ENCODE measurements around the gene SH3RF3. TPM values are rescaled to one million over a fixed set of nuclear protein-coding genes. Genes with fewer than 3 reads are reported as not detected.

SH3RF3 gene
- polyA plus RNA-seq, 1 of the 3 experiments (the other 2 are of a cell fraction): 1.9 TPM

DNA sequence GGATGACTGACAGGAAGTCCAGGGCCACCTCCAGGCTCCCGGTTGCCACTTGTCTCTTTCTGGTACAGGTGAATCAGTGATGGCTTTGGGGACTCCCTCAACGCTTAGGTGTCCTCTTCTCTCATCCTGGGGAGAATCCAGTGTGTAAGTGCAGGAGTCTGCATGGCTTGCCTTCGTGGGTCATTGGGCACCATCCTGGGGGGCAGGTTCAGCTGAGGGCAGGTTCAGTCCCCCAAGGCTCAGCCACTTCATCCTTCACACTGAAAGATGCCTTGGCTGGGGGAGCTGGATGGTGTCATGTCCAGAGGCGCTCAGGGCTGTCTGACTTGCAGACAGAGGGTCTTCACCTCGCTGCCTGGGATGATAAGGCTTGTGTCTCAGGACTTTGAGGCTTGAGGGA is 29.2 kb downstream of the SH3RF3 start (continued):
- TF ChIP-seq EP300 (IDR thresholded peaks at IDR 0.05; ENCODE audit: borderline replicate concordance in 1 of 2, low read depth in 1 of 2, low read length in 1 of 2): no peak
- TF ChIP-seq NFIC (IDR thresholded peaks at IDR 0.05; ENCODE audit: borderline replicate concordance): no peak
- no peak for TF ChIP-seq EZH2phosphoT487 (IDR thresholded peaks at IDR 0.05; ENCODE audit: borderline replicate concordance, low read depth)
- TF ChIP-seq ELF1 (IDR thresholded peaks at IDR 0.05): no peak

DNA sequence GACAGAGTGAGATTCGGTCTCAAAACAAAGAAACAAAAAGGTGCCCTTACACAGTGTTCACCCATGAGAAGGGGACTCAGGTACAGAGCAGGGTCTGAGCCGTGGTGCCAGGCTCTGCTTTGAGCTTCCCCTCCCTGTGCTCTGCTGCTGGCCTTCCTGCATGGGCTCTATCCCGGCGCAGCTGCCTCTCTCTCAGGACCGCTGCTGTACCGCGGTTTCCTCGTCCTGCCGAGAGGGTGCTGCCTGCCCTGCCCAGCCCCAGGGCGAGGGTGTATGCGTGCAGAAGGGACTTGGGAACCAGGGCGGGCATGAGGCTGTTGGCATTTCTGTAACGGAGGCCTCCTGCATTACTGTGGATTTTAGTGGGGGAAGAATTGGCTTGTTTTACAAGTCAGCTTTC is 30.1 kb downstream of the SH3RF3 start:
- H3K9me2 ChIP-seq: no peaks in the 10 kb centered on the region
- no peaks in the 10 kb centered on the region for H3K36me3 ChIP-seq (replicated peaks in 1 of 2; ENCODE audit: control insufficient read depth in 1 of 2, insufficient read depth in 2 of 2, low read length in 1 of 2)
- DNase-seq: no peak
- H3K4me2 ChIP-seq: no peak overlapping the region
- H3K4me3 ChIP-seq (ENCODE audit: low read depth in 2 of 2, low read length in 1 of 2): no peak overlapping the region
- ChIA-PET POLR2A (no interaction called here), CTCF (interaction anchor here (1.5 kb wide), 1 partner anchor 351 kb away, joined by 6 read pairs; no protein-coding TSS in a partner anchor)
- no peaks in the 10 kb centered on the region for H3K9me3 ChIP-seq
- peaks cover 8% of the 10 kb centered on the region for H3F3A ChIP-seq (replicated peaks; ENCODE audit: insufficient read depth)
- no peak overlapping the region for H3K9ac ChIP-seq
- peaks cover 15% of the 10 kb centered on the region; the same call in 1 of the 2 replicates for H4K20me1 ChIP-seq (ENCODE audit: insufficient read depth)
- H3K79me2 ChIP-seq (ENCODE audit: insufficient read depth): peaks cover 46% of the 10 kb centered on the region
- 60% methylated on average over 5 of the region's 13 CpGs for WGBS (ENCODE audit: low lambda C conversion rate)
- no peak overlapping the region for H2AFZ ChIP-seq (ENCODE audit: low read depth)
- H3K27me3 ChIP-seq (ENCODE audit: insufficient read depth): no peaks in the 10 kb centered on the region
- peaks cover 3 to 25% of the 10 kb centered on the region in 2 experiments; a peak in 2 of 4 replicates for H3K4me1 ChIP-seq (ENCODE audit: control insufficient read depth in 1 of 2, insufficient read depth in 2 of 2, low read depth in 1 of 2, low read length in 1 of 2)
- no peak for TF ChIP-seq SIN3A (IDR thresholded peaks at IDR 0.05; ENCODE audit: borderline replicate concordance, low read depth, low read length)
- no peak for TF ChIP-seq JUND (IDR thresholded peaks at IDR 0.05)
- TF ChIP-seq, protein P1, sequence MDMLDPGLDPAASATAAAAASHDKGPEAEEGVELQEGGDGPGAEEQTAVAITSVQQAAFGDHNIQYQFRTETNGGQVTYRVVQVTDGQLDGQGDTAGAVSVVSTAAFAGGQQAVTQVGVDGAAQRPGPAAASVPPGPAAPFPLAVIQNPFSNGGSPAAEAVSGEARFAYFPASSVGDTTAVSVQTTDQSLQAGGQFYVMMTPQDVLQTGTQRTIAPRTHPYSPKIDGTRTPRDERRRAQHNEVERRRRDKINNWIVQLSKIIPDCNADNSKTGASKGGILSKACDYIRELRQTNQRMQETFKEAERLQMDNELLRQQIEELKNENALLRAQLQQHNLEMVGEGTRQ (IDR thresholded peaks at IDR 0.05; ENCODE audit: borderline replicate concordance, low read depth, low read length): no peak
- no peak for TF ChIP-seq YY1 (IDR thresholded peaks at IDR 0.05; ENCODE audit: low read depth)
- no peak for TF ChIP-seq FOXM1 (IDR thresholded peaks at IDR 0.05; ENCODE audit: low read depth)
- TF ChIP-seq FOSL2 (IDR thresholded peaks at IDR 0.05; ENCODE audit: borderline replicate concordance, low read depth): no peak
- TF ChIP-seq GABPA (IDR thresholded peaks at IDR 0.05; ENCODE audit: low read depth): no peak
- no peak for TF ChIP-seq RFX5 (IDR thresholded peaks at IDR 0.05; ENCODE audit: low read length)
- TF ChIP-seq TAF1 (IDR thresholded peaks at IDR 0.05; ENCODE audit: borderline replicate concordance, low read depth, low read length): no peak
- TF ChIP-seq NFIC (IDR thresholded peaks at IDR 0.05; ENCODE audit: borderline replicate concordance): no peak
- TF ChIP-seq, protein P2, sequence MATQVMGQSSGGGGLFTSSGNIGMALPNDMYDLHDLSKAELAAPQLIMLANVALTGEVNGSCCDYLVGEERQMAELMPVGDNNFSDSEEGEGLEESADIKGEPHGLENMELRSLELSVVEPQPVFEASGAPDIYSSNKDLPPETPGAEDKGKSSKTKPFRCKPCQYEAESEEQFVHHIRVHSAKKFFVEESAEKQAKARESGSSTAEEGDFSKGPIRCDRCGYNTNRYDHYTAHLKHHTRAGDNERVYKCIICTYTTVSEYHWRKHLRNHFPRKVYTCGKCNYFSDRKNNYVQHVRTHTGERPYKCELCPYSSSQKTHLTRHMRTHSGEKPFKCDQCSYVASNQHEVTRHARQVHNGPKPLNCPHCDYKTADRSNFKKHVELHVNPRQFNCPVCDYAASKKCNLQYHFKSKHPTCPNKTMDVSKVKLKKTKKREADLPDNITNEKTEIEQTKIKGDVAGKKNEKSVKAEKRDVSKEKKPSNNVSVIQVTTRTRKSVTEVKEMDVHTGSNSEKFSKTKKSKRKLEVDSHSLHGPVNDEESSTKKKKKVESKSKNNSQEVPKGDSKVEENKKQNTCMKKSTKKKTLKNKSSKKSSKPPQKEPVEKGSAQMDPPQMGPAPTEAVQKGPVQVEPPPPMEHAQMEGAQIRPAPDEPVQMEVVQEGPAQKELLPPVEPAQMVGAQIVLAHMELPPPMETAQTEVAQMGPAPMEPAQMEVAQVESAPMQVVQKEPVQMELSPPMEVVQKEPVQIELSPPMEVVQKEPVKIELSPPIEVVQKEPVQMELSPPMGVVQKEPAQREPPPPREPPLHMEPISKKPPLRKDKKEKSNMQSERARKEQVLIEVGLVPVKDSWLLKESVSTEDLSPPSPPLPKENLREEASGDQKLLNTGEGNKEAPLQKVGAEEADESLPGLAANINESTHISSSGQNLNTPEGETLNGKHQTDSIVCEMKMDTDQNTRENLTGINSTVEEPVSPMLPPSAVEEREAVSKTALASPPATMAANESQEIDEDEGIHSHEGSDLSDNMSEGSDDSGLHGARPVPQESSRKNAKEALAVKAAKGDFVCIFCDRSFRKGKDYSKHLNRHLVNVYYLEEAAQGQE (IDR thresholded peaks at IDR 0.05; ENCODE audit: low read depth, low read length): no peak
- TF ChIP-seq EZH2phosphoT487 (IDR thresholded peaks at IDR 0.05; ENCODE audit: borderline replicate concordance, low read depth): no peak
- TF ChIP-seq, protein P3, sequence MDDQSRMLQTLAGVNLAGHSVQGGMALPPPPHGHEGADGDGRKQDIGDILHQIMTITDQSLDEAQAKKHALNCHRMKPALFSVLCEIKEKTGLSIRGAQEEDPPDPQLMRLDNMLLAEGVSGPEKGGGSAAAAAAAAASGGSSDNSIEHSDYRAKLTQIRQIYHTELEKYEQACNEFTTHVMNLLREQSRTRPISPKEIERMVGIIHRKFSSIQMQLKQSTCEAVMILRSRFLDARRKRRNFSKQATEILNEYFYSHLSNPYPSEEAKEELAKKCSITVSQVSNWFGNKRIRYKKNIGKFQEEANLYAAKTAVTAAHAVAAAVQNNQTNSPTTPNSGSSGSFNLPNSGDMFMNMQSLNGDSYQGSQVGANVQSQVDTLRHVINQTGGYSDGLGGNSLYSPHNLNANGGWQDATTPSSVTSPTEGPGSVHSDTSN (IDR thresholded peaks at IDR 0.05): no peak
- TF ChIP-seq TCF12 (IDR thresholded peaks at IDR 0.05): no peak
- TF ChIP-seq, protein P4, sequence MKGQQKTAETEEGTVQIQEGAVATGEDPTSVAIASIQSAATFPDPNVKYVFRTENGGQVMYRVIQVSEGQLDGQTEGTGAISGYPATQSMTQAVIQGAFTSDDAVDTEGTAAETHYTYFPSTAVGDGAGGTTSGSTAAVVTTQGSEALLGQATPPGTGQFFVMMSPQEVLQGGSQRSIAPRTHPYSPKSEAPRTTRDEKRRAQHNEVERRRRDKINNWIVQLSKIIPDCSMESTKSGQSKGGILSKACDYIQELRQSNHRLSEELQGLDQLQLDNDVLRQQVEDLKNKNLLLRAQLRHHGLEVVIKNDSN (IDR thresholded peaks at IDR 0.05; ENCODE audit: borderline replicate concordance, low read depth): no peak
- no peak for TF ChIP-seq MXI1 (IDR thresholded peaks at IDR 0.05; ENCODE audit: low read depth, low read length)
- no peak for TF ChIP-seq ELF1 (IDR thresholded peaks at IDR 0.05)
- TF ChIP-seq POLR2AphosphoS5 (IDR thresholded peaks at IDR 0.05; ENCODE audit: low read depth, low read length): no peak
- TF ChIP-seq, protein P5, sequence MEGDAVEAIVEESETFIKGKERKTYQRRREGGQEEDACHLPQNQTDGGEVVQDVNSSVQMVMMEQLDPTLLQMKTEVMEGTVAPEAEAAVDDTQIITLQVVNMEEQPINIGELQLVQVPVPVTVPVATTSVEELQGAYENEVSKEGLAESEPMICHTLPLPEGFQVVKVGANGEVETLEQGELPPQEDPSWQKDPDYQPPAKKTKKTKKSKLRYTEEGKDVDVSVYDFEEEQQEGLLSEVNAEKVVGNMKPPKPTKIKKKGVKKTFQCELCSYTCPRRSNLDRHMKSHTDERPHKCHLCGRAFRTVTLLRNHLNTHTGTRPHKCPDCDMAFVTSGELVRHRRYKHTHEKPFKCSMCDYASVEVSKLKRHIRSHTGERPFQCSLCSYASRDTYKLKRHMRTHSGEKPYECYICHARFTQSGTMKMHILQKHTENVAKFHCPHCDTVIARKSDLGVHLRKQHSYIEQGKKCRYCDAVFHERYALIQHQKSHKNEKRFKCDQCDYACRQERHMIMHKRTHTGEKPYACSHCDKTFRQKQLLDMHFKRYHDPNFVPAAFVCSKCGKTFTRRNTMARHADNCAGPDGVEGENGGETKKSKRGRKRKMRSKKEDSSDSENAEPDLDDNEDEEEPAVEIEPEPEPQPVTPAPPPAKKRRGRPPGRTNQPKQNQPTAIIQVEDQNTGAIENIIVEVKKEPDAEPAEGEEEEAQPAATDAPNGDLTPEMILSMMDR (IDR thresholded peaks at IDR 0.05): no peak
- H3K27ac ChIP-seq (ENCODE audit: low read depth in 2 of 2, low read length in 1 of 2): no peak overlapping the region

All from SK-N-SH (cell line).